AG20443 (cell line): Measurements from ENCODE around the gene ARF5.

Experiments used
- DNase-seq: peaks from one replicate; pipeline ENCODE4 v3.0.0; 2012; ENCODE audit warnings: low spot score, mixed read lengths

The ARF5 gene

GRCh38 chr7:127635659-127636285 lies 47.6 kb downstream of the ARF5 start:
- no peak for DNase-seq

- no peak for DNase-seq
Measured at GRCh38 chr7:127638197-127638596, 50.0 kb downstream of the ARF5 start.
